ENCODE data around the gene ING2. TPM values are rescaled to one million over a fixed set of nuclear protein-coding genes. Genes with fewer than 3 reads are reported as not detected.

Gene ING2
- total RNA-seq, 1 donor from 2014 or later = 6.9 TPM

DNA sequence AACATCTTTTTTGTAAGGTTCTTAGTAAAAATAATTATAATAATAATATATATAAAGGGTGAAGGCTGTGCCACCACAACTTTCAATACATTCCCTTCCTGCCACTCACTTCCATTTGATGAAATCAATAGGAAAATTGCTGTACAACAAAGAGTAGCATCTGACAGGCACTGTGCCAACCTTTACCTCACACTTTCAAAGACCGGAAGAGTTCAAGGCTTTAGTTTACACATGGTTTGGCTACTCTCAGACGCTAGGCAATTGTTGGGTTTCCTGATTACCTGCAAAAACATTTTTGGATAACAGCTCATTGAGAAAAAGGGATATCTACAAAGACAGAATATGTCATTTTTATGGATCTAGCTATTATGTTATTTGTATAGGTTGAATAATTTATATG lies 5.5 kb upstream of the ING2 start:
- no peak for DNase-seq (ENCODE audit: low spot score)

DNA sequence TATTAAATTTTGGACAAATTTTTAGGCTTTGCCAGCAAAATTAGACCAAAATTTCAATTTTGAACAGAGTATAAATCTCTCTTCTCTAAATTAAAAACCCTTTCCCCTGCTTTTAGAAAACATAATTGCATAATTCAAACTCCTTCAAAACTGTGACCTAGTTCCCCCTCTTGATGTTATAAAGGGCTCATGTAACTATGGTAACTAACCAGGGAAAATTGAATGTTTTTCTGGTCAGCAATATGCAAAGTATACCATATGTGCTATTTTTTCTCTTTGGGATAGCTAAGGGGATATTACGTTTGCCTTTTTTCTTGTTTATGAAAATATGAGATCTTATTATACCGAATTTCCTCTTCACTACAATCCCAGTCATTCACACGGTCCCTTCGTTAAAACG lies 5.1 kb upstream of the ING2 start:
- no peak for DNase-seq (ENCODE audit: low spot score)

DNA sequence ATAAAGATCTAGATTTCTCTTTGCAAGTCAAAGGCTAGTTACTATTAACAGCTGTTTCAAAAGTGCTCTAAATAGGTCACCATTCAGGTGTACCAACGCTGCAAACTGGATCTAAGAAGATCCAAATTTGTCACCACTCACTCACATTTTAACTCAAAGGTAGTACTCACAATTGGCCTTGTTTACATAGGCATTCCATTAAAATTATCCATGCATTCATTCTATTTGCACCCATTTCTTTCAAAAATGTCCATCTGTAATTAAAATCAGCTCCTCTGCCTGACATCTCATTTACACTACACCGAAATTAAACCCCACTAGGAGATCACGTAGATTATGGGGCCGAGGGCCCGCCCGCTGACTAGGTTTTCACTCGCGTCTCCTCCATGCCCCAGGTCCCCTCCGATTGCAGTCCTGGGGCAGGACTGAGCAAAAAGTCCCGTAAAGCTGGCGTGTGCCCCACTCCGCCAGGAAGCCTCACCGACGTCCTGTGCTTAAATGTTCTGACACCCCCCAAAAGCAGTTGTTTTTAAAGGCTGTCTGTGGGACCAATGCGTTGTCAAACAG lies 1.3 kb upstream of the ING2 start:
- no peak for DNase-seq (ENCODE audit: low spot score)

DNA sequence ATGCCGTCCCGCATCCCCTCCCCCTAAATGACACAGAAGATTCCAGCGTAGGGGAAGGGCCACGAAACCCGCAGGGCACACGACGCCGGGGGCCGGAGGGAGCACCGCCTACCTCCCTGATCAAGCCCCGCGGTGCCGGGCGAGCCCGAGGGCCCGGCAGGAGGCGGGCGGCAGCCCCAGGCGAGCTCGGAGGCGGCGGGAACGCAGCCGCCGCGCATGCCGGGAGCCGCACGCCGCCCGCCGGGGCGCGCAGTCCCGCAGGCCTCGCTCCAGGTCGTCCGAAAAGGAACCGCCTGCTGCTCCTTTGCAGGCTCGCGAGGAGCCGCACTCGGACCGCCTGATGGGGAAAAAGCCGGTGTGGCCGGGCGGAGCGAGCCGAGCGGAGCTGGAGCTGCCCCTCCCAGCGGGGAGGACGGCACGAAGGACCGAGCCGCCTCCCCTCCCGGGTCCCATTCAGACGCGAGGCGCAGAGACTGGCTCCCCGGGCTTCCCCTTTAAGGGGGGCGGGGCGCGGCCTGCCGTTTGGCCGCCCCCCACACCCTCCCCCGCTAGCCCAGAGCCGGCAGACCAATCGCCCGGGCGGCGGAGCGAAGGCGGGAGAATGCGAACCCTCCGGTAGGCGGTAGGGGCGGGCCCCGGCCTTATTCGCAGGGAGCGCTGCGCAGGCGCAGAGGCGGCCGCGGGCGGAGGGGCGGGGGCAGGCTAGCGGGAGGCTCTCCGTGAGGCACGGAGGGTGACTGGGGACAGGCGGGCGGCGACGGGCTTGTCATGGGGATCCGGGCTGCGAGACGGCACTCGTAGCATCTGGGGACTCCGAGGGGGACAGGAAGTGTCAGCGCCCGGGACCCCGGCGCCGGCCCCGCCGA lies 561 bp upstream of the ING2 start:
- DNase-seq (ENCODE audit: low spot score) = peak; percentile 100

DNA sequence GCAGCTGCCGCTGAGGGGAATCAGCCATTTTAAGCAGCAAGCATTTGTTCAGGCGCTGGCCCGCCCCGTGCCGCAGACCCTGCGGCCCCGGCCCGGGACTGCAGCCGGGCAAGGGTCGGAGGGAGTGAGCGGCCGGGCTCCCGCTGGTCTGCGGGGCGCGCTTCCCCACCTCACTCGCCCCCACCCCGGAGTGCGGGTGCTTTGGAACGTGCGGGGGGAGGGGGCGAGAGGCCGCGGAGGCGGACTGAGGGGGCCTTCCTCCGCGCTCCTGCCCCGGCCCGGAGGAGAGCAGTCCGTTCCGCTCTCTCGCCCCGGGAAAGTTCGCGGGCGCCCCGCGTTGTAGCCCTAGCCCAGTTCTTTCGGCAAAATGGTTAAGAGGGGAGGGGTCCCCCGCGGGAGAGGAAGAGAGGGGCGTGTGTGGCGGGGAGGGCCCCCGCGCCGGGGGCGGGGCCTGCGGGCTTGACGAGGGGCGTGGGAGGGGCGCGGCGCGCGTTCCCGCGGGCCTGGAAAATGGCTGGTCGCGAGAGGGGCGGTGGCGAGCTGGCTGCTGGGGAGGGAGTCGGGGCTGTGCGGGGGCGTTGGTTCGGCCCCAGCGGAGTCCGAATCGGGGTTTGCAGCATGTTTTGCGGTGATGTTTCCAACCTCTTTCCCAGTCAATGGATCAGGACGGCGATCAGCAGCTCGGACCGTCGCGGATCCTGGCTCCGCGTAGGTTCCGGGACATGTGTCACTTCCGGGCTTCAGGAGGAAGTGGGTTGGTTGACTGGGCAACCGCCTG lies 942 bp downstream of the ING2 start:
- peak; percentile 96 for DNase-seq (ENCODE audit: low spot score)

DNA sequence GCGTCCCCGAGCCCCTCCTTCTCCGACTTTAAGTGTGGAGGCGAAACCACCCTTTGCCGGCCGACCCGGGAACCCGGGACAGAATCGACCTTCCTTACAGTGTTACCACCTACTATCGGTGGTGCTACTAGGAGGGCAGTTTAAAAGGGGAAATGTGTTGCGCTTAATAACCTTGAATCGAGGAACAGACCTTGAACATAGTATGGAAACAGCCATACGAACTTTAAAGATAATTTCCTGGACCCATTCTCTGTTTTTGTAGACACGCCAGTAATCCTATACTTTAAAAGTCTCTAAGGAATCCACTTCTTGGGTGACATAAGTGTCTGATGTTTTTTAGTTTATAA lies 1.5 kb downstream of the ING2 start:
- no peak for DNase-seq (ENCODE audit: low spot score)

DNA sequence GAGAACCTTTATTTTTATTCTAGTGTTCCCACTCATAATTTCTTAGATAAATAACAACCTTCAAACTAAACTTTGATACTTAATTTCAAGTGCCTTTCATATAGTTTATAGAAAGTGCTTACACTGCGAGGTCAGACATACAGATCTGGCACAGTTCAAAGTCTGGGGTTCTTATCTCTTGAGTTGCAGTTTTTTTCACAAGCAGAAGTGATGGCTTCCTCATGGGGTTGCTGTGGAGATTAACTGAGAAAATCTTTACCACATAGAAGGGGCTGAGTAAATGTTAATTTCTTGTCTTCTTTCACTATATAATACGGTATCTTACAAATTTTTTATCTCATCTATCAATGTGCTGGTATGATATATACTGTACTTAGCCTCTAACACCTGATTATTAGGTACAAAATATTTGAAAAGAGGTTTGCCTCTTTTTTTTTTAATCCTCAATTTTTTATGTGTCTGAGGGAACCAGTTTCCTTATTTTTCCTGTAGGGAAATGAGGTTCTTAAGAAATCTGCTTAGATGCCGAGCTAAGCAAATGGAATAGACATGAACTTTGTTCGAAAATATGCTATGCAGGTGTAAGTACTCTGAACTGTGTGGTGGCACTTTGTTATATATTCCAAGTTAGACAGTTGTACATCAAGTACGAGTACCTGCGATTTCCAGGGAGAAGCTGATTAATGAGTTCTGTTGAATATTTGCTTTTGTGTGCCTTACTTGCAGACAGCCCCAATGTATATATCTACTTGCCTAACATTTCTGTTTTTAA lies 3.3 kb downstream of the ING2 start:
- DNase-seq (ENCODE audit: low spot score) = no peak

DNA sequence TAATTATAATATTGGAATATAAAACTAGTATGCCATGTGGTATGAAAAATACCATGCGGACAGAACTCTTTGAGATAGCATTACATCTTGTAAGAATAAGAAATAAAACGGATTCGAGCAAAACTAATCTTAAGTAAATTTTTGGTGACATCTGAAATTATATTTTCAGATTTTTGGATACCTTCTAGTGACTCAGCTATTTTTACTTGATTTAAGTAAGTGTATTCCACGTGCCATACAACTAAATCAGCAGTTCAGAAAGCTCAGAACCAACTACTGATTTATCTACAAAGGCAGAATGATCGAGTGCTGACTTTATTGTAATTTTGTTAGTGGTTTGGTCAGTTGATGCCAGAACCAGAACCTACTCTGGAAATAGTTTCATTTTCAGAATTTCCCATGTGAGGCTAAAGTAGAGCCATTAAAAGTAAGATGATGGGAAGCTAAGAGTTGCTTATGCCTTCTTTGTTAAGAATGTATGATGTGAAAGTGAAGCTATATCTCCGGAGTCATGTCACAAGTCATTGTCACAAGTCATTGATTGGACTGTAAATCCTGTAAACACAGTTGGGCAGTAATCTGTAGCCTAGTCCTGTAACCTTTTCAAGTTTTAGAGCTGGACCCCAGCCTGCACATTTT lies 4.0 kb downstream of the ING2 start:
- no peak for DNase-seq (ENCODE audit: low spot score)

DNA sequence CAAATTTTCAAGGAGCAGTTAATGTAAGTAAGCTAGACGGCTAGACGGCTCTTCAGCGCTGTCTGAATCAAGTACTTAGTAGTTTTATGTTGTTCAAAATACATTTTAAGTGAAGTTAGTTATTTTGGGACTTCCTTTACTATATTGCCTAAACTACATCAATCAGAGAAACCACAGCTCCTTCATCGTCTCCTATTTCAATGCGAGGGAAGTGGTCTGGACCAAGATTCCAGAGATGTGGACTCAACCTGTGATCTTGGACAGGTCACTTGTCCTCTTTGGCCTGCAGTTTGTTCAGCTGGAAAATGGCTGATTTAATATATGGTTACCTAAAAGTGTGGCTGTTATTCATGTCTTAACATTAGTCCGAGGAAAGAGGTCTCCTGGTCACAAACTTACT lies 10.6 kb downstream of the ING2 start:
- no peak for DNase-seq (ENCODE audit: low spot score)

DNA sequence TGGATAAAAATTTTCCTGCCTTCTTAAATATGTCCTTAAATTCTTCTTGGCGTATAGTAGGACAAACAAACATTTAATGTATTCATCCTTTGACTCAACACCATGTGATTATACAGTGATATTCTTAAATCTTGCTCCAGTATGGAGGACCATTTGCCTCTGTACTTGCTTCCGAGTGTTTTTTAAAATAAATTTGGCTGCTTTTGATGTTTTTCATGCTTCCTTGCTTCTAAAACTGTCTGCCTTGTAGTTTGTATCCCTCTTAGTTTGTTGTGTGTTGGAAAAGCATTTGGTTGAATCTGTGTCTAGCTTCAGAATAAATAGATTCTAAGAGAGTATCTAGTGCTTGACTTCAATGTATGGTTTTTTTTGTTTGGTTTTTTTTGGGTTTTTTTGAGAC lies 12.3 kb downstream of the ING2 start:
- DNase-seq (ENCODE audit: low spot score) = no peak

DNA sequence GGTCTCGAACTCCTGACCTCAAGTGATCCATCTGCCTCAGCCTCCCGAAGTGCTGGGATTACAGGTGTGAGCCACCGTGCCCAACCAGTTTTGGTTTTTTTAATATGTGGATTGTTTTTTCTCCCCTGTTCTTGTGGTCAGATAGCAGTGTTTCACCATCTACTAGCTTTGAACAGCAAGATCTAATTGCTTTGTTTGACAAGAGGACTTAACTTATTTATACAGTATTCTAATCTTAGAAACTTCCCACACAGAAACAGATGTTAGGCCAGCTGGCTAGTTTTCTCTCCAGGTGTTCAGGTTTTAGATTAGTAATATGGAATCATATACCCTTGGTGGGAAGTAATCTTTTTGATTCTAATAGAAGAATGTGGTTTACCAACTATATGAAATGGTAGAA lies 12.9 kb downstream of the ING2 start:
- DNase-seq (ENCODE audit: low spot score) = no peak

DNA sequence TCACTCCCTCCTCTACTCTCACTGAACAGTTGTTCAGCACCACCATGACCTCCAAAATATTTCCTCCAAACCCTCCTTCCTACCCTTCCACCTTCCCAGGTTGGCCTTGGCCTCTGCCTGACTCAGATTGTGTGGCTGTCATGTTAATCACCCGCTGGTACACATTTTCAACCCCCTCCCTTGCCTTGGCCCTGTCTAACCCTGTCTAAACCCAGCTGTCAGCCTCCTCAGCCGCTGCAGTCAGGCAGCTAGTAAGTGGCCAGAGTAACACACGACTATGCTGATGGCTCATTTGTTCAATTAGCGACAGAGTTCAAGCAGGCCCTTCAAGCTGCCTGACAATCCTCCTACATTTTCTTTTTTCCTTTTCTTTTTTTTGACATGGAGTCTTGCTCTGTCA lies 18.0 kb downstream of the ING2 start:
- no peak for DNase-seq (ENCODE audit: low spot score)

DNA sequence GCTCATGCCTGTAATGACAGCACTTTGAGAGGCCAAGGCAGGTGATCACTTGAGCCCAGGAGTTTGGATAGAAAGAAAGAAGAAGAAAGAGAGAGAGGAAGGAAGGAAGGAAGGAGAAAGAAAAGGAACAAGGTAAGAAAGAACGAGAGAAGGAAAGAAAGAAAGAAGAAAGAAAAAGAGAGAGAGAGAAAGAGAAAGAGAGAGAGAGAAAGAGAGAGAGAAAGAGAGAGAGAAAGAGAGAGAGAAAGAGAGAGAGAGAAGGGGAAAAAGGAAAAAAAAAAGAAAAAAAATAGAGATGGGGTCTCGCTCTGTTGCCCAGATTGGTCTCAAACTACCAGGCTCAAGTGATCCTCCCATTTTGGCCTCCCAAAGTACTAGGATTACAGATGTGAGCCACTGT lies 22.5 kb downstream of the ING2 start:
- no peak for DNase-seq (ENCODE audit: low spot score)

DNA sequence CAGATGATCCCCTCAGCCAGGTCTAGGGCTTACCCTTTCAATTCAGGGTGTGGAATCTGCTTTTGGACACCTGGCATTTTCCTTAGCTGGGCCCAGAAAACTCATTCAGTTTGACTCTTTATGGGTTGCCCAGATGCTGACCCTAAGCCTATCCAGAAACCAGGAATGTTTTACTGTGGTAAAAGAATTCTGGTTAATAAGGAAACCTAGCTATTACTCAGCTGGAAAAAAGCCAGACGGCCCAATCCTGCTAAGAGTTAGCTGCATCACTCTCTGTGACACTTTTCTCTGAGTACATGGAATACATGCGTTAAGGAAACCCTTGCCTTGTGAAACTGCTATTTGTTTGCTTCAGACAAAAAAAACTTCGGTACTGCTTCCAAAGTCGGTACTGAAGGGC lies 28.0 kb downstream of the ING2 start:
- DNase-seq (ENCODE audit: low spot score) = no peak

DNA sequence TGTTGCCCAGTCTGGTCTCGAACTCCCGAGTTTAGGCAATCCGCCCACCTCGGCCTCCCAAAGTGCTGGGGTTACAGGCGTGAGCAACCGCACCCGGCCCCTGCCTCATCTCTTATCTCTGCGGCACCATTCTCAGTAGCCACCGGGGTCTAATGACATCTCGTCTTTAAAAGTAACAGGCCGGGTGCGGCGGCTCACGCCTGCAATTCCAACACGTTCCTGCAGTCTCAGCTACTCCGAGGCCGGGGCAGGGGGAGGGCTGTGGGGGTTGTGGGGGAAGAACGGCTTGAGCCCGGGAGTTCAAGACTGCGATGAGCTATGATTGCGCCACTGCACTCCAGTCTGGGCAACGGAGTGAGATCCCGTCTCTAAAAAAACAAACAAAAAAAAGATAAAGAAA lies 28.8 kb downstream of the ING2 start:
- DNase-seq (ENCODE audit: low spot score) = no peak

DNA sequence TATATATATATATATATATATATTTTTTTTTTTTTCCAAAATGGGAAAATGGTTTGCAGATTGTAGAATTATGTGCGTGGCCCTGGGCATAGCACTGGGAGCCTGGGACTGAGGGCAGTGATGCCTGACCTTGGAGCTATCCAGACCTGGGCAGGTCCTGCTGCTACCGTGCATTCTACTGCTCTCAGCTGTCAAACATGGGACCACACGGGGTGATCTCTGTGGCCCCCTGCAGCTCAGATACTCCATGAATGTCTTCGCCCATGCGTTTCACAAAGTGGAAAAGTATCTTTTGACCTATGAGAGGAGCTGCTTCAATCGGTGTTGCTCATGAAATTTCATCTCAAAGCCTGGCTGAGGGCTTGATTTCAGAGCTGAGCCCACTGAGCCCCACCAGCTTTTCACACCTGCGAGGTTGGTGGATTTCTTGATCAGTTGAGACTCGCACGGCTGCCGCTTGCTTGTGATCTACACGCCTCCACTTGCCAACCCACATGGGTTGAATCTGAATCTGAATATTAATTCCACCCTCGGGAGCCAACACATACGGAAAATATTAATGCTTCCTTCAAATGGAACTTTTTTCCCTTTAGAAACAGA lies 35.7 kb downstream of the ING2 start:
- DNase-seq (ENCODE audit: low spot score) = no peak

DNA sequence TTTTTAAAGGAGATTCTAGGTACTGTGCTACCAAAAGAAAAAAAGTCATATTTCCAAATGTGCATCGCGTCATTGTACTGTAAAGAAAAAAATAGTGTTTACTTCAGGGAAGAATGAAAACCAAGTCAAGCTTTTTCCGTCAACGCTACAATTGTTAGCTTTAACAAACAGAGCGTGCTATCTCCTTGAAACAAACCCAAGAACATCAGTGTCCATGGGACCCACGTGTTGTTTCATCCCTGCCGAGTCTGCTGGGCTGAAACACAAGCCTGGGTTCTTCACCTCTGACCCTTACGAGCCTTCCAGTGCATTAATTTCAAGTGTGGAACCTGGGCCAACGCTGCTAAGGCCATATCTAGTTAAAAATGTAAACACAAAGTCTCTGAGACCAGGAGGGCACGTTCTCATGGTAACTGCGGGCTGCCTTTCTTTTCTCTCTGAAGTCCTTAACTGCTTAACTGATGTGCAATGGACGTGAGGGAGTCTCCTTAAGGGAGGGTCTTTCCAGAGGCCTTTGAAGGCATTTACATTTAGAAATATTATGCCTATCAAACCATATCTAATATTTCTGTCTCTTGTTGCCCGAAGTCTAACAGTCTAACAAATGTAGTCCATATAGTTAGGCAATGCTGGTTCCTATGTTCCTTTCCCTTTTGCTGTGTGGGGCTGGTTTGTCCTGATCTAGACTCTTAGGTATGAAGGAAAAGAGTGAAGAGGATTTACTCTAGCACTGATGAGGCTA lies 36.3 kb downstream of the ING2 start:
- no peak for DNase-seq (ENCODE audit: low spot score)

DNA sequence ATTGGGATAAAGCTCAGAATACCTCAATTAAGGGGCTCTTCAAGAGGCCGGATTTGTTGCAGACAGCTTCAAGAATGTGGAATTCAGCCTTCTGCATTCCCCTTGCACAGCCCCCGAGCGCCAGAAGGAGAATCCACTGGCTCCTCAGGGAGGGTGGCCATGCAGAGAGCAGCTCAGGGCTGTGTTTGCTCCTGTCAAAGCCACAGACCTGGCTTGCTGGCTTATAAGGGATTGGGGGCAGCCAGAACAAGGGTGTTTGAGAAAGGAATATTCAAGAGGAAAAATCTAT lies 36.8 kb downstream of the ING2 start:
- DNase-seq (ENCODE audit: low spot score) = no peak

DNA sequence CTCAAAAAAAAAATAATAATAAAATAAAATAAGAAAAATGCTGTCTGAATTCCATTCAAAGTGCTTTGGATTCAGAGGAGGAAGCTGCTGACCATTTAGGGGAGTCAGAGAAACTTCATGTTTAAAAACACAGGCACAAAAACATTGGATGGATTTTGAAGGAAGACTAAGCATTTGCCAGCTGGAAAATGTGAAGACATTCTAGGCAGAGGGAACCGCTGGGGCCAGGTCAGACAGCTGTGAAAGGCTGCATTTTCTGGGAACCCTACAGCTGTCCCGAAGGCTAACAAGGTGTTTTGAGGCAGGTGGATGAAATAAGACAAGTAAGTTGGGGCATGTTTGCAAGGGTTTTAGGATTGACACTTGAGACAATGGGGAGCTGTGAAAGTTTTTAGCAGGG lies 38.6 kb downstream of the ING2 start:
- DNase-seq (ENCODE audit: low spot score) = no peak

DNA sequence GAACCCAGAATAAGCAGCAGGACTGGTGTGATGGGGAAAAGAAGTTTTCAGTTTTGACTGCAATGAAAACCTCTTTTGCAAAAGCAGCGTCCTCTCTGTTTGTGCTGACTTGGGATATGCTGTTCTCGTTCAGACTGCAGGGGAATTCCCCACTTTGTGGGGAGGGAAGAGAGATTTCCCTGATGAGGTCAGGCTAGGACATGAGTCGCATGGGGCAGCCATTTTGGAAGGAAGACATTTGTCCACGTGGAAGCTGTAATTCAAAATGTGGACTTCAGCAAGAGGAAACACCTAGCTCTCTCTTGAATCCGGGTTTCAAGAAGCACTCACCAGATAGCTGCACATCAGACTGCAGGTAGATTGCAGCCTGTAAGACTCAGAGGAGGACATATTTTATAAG lies 39.3 kb downstream of the ING2 start:
- no peak for DNase-seq (ENCODE audit: low spot score)

Data from mesenteric fat pad (tissue), 1 donor.